Activated effector memory CD4-positive, alpha-beta T cell treated with Interleukin-2 at 50 U/mL for 16 hours (primary cell): ENCODE data around the gene TC2N.
"Not testable (repeated sequence)": the region's sequence is repeated elsewhere in the genome, so short reads cannot be mapped to it uniquely, and the experiment has no call there.

ENCODE experiments used
- DNase-seq: peaks from one replicate; pipeline ENCODE4 v3.0.0-alpha.2; 2020

Gene TC2N

GRCh38 chr14:91867316-91867988 lies at the start of gene TC2N:
TSS of gene TC2N (minus strand) at chr14:91867536. CDS start at chr14:91813769, 53,767 bp downstream.
- peak; percentile 56 for DNase-seq

GRCh38 chr14:91912035-91912434 lies 44.7 kb upstream of the TC2N start:
- no peak for DNase-seq

- peak; percentile 26 for DNase-seq
Measured at GRCh38 chr14:91911474-91912032, 44.2 kb upstream of the TC2N start.

GRCh38 chr14:91910196-91910595 lies 42.9 kb upstream of the TC2N start:
- DNase-seq, result no peak

- no peak for DNase-seq
Measured at GRCh38 chr14:91906374-91906773, 39.0 kb upstream of the TC2N start.

- DNase-seq, result no peak
Measured at GRCh38 chr14:91904956-91905645, 37.8 kb upstream of the TC2N start.

GRCh38 chr14:91904483-91904882 lies 37.1 kb upstream of the TC2N start:
- DNase-seq, result no peak

- DNase-seq, result no peak
Measured at GRCh38 chr14:91903070-91903469, 35.7 kb upstream of the TC2N start.

GRCh38 chr14:91902336-91902735 lies 35.0 kb upstream of the TC2N start:
- no peak for DNase-seq

- no peak for DNase-seq
Measured at GRCh38 chr14:91901449-91902226, 34.3 kb upstream of the TC2N start.

- no peak for DNase-seq
Measured at GRCh38 chr14:91899806-91900205, 32.5 kb upstream of the TC2N start.

- no peak for DNase-seq
Measured at GRCh38 chr14:91899213-91899612, 31.9 kb upstream of the TC2N start.

- DNase-seq, result no peak
Measured at GRCh38 chr14:91898372-91898771, 31.0 kb upstream of the TC2N start.

GRCh38 chr14:91897716-91898115 lies 30.4 kb upstream of the TC2N start:
- not testable (repeated sequence) for DNase-seq

- no peak for DNase-seq
Measured at GRCh38 chr14:91897106-91897701, 29.9 kb upstream of the TC2N start.

- DNase-seq, result no peak
Measured at GRCh38 chr14:91896419-91896818, 29.1 kb upstream of the TC2N start.

GRCh38 chr14:91893669-91894068 lies 26.3 kb upstream of the TC2N start:
- DNase-seq, result no peak

GRCh38 chr14:91893007-91893406 lies 25.7 kb upstream of the TC2N start:
- DNase-seq, result no peak

GRCh38 chr14:91891721-91892220 lies 24.4 kb upstream of the TC2N start:
- DNase-seq, result no peak

GRCh38 chr14:91891101-91891500 lies 23.8 kb upstream of the TC2N start:
- DNase-seq, result no peak

- DNase-seq, result no peak
Measured at GRCh38 chr14:91890291-91890749, 23.0 kb upstream of the TC2N start.

GRCh38 chr14:91889477-91890211 lies 22.3 kb upstream of the TC2N start:
- DNase-seq, result no peak
